Fibroblast of the aortic adventitia (primary cell): ENCODE results near the gene KLHL21. TPM values are rescaled to one million over a fixed set of nuclear protein-coding genes. Genes with fewer than 3 reads are reported as not detected.
"Not testable (repeated sequence)": the region's sequence is repeated elsewhere in the genome, so short reads cannot be mapped to it uniquely, and the experiment has no call there.

Experiments
- DNase-seq: peaks from one replicate; pipeline ENCODE4 v3.0.0-alpha.2; 2010; ENCODE audit warnings: low read depth
- H3K4me3 ChIP-seq: 2 replicates; pipeline ENCODE4 v1.5.1; 2011; ENCODE audit warnings: low read depth, mild to moderate bottlenecking, control low read depth, low read length, moderate library complexity
- total RNA-seq: library from RNA; depleted of rRNA; stranded (reverse); fragments of >200 nt; gene quantifications from 2 replicates; pipeline ENCODE4 v1.2.3, GENCODE V29; 2012; ENCODE audit warnings: low replicate concordance
- TF ChIP-seq, protein P1 (sequence below): IDR thresholded peaks from 2 replicates; pipeline ENCODE4 v1.5.1; 2011; ENCODE audit warnings: mild to moderate bottlenecking, low read length, control low read depth, inconsistent platforms; ENCODE audit not compliant: insufficient read depth

The KLHL21 gene
- total RNA-seq, 1 donor: 40.8 TPM

GRCh38 chr1:6569033-6569432 lies 33.6 kb downstream of the KLHL21 start:
- no peak overlapping the region for H3K4me3 ChIP-seq
- DNase-seq: no peak
- TF ChIP-seq, protein P1, sequence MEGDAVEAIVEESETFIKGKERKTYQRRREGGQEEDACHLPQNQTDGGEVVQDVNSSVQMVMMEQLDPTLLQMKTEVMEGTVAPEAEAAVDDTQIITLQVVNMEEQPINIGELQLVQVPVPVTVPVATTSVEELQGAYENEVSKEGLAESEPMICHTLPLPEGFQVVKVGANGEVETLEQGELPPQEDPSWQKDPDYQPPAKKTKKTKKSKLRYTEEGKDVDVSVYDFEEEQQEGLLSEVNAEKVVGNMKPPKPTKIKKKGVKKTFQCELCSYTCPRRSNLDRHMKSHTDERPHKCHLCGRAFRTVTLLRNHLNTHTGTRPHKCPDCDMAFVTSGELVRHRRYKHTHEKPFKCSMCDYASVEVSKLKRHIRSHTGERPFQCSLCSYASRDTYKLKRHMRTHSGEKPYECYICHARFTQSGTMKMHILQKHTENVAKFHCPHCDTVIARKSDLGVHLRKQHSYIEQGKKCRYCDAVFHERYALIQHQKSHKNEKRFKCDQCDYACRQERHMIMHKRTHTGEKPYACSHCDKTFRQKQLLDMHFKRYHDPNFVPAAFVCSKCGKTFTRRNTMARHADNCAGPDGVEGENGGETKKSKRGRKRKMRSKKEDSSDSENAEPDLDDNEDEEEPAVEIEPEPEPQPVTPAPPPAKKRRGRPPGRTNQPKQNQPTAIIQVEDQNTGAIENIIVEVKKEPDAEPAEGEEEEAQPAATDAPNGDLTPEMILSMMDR: no peak

GRCh38 chr1:6560267-6560666 lies 42.4 kb downstream of the KLHL21 start:
- no peak for DNase-seq
- H3K4me3 ChIP-seq: no peak overlapping the region
- TF ChIP-seq, protein P1: no peak

DNA sequence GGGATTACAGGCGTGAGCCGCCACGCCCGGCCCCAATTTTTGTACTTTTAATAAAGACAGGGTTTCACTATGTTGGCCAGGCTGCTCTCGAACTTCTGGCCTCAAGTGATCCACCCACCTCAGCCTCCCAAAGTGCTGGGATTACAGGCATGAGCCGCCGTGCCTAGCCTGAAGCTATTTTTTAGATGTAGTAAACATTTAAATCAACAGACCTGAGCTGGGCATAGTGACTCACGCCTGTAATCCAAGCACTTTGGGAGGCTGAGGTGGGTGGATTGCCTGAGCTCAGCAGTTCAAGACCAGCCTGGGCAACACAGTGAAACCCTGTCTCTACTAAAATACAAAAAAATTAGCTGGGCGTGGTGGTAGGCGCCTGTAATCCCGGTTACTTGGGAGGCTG lies 43.5 kb downstream of the KLHL21 start:
- DNase-seq: not testable (repeated sequence)

DNA sequence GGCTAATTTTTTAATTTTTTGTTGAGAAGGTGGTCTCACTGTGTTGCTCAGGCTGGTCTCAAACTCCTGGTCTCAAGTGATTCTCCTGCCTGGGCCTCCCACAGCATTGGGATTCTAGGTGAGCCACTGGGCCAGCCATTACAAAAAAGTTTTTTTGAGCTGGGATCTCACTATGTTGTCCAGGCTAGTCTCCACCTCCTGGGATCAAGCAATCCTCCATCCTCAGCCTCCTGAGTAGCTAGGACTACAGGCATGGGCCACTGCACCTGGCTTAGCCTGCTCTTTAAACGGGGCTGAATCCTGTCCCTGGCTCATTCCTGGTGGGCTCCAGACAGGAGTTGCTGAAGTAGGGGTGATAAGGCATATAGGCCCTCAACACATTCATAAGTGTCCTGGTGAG lies 45.1 kb downstream of the KLHL21 start:
- no peak for DNase-seq
- TF ChIP-seq, protein P1: no peak
- H3K4me3 ChIP-seq: no peak overlapping the region

More for the DNA sequence above, 43.5 kb downstream of the KLHL21 start:
- not testable (repeated sequence) for H3K4me3 ChIP-seq

GRCh38 chr1:6554907-6555778 lies 47.5 kb downstream of the KLHL21 start, which contains the start of gene TAS1R1:
Gene TAS1R1 (plus strand): TSS chr1:6555307. CDS start chr1:6555374, 67 bp downstream.
- peak; percentile 28 for DNase-seq
- TF ChIP-seq, protein P1: no peak

DNA sequence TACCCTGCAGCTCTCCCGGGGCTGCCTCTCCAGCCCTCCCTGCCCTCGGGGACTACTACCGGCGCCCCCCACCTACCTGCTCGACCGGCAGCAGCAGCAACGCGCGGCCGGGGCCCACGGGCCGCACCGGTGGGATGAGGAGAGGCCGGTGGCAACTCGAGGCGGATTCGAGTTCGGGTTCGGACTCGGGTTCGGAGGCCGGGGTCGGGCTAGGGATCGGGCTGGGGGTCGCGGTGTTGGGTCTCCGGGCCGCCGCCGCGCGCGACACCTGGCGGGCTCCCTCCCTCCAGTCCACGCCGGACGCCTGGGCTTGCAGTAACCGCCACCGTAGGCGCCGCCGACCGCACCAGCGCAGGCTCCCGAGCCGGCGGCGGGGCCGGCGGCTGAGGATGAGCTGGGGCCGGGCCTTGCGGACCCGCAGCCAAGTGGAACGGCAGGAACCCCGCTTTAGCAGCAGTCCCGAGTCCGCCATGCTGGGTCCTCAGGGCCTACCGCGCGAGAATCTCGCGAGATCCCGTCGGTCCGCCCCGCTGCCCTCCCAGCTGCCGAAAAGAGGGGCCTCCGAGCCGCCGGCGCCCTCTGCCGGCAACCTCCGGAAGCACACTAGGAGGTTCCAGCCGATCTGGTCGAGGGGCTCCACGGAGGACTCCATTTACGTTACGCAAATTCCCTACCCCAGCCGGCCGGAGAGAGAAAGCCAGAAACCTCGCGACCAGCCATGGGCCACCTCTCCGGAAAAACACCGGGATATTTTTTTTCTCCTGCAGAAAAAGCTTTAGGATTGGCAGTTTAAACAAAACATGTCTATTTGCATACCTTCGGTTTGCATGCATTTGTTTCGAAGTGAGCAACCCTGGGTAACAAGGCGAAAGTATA lies 48.4 kb downstream of the KLHL21 start, which contains the start of gene NOL9:
Gene NOL9 (minus strand): TSS at position 483 of the 876 bp plus-strand sequence. CDS start 11 bp downstream, at position 472.
- DNase-seq: peak; percentile 91
- TF ChIP-seq, protein P1: peak; percentile 97
- H3K4me3 ChIP-seq: peak within 1 kb of the TSS; percentile 90

More at GRCh38 chr1:6554907-6555778, 47.5 kb downstream of the KLHL21 start, which contains the start of gene TAS1R1:
- peak within 1 kb of the TSS; percentile 90 for H3K4me3 ChIP-seq

DNA sequence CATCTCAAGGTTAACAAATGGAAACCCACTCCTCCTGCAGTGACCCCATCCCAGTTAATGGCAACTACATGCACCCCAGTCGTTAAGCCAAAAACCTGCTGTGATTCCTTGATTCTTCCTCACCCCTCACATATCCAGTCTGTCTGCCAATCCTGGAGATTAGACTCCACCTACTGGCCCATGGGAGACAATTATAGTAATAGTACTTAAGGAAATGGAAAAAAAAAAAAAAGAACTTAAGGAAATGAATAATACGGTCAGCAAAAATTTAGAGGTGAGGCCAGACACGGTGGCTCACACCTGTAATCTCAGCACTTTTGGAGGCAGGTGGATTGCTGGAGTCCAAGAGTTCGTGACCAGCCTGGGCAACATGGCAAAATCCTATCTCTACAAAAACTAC lies 55.4 kb downstream of the KLHL21 start:
- DNase-seq: peak; percentile 20
- TF ChIP-seq, protein P1: peak; percentile 3
- no peak overlapping the region for H3K4me3 ChIP-seq
